Gastroesophageal sphincter (tissue), 3 donors: ENCODE data around the gene SIGLEC14.

Experiments used
- POLR2A ChIP-seq, 2 donors: fragments of 450-650 bp; IDR thresholded peaks; one replicate each; pipeline ENCODE4 v1.6.1; 2017; ENCODE audit warnings: antibody characterized with exemption in 2 of 2, mild to moderate bottlenecking in 2 of 2, moderate library complexity in 1 of 2
- TF ChIP-seq, protein P1 (sequence below), 4 experiments: fragments of 200-600 bp in 2 of 4; fragments of 450-650 bp in 2 of 4; sonication (generic) in 1 of 4; IDR thresholded peaks; one replicate each; pipeline ENCODE4 v1.5.1; 2017 to 2019; ENCODE audit warnings: antibody characterized with exemption in 4 of 4, mild to moderate bottlenecking in 2 of 4, moderate library complexity in 2 of 4

DNA sequence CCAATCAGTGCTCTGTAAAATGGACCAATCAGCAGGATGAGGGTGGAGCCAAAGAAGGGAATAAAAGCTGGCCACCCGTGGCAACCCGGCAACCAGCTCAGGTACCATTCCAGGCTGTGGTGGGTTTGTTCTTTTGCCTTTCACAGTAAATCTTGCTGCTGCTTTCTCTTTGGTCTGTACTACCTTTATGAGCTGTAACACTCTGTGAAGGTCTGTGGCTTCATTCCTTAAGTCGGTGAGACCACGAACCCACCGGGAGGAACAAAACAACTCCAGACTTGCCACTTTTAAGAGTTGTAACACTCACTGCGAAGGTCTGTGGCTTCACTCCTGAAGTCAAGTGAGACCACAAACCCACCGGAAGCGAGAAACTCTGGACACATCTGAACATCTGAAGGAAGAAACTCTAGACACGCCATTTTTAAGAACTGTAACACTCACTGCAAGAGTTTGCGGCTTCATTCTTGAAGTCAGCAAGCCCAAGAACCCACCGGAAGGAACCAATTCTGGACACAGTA, 30.0 kb upstream of the SIGLEC14 start:
- no peak for TF ChIP-seq POLR2A (IDR thresholded peaks at IDR 0.05)
- TF ChIP-seq, protein P1, sequence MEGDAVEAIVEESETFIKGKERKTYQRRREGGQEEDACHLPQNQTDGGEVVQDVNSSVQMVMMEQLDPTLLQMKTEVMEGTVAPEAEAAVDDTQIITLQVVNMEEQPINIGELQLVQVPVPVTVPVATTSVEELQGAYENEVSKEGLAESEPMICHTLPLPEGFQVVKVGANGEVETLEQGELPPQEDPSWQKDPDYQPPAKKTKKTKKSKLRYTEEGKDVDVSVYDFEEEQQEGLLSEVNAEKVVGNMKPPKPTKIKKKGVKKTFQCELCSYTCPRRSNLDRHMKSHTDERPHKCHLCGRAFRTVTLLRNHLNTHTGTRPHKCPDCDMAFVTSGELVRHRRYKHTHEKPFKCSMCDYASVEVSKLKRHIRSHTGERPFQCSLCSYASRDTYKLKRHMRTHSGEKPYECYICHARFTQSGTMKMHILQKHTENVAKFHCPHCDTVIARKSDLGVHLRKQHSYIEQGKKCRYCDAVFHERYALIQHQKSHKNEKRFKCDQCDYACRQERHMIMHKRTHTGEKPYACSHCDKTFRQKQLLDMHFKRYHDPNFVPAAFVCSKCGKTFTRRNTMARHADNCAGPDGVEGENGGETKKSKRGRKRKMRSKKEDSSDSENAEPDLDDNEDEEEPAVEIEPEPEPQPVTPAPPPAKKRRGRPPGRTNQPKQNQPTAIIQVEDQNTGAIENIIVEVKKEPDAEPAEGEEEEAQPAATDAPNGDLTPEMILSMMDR (IDR thresholded peaks at IDR 0.05) = no peak
